IMR-90 (cell line): ENCODE measurements around the gene CES2. TPM values are rescaled to one million over a fixed set of nuclear protein-coding genes. Genes with fewer than 3 reads are reported as not detected.

ENCODE experiments used
- ATAC-seq: fragments of 200-7000 bp; cut with Tn5 transposase; 2 replicates; pipeline ENCODE4 v1.9.1; 2020; ENCODE audit warnings: low read depth, mild to moderate bottlenecking, moderate library complexity
- BruUV-seq: library from RNA; stranded (reverse); fragments of 400-500 nt; replicated peaks from 2 replicates; lab custom pipeline; 2021; lab: Mats Ljungman, UMichigan
- CTCF ChIA-PET: fragments of 300-600 bp; formaldehyde crosslinking; extraction: SDS; loops from one replicate; lab custom pipeline; 2021; ENCODE audit warnings: antibody characterized with exemption; lab: Yijun Ruan, JAX
- POLR2A ChIA-PET: fragments of 300-600 bp; sonication (Branson Sonifier 250); formaldehyde crosslinking; loops from one replicate; lab custom pipeline; 2022; ENCODE audit warnings: antibody characterized with exemption; ENCODE audit not compliant: unreplicated experiment; lab: Charles Lee
- DNase-seq: peaks from one replicate; pipeline ENCODE4 v3.0.0; 2013
- H2AFZ ChIP-seq: replicated peaks from 2 replicates; pipeline ENCODE3; 2013; ENCODE audit warnings: low read length, mild to moderate bottlenecking; ENCODE audit not compliant: poor library complexity
- H2AK5ac ChIP-seq: 2 replicates; pipeline ENCODE4 v1.6.1; 2013; ENCODE audit warnings: low read depth, low read length, inconsistent platforms
- H2AK9ac ChIP-seq: replicated peaks from 2 replicates; pipeline ENCODE3; 2013; ENCODE audit warnings: mild to moderate bottlenecking, low read depth, low read length, moderate library complexity; ENCODE audit not compliant: poor library complexity
- H2BK120ac ChIP-seq: 2 replicates; pipeline ENCODE4 v1.6.1; 2013; ENCODE audit warnings: low read depth, low read length, inconsistent platforms
- H2BK15ac ChIP-seq: 3 replicates; pipeline ENCODE4 v1.6.1; 2013; ENCODE audit warnings: low read depth, low read length, inconsistent platforms
- H2BK20ac ChIP-seq: 2 replicates; pipeline ENCODE4 v1.6.1; 2013; ENCODE audit warnings: low read depth, mild to moderate bottlenecking, inconsistent platforms, low read length, moderate library complexity
- H2BK5ac ChIP-seq: 2 replicates; pipeline ENCODE4 v1.6.1; 2013; ENCODE audit warnings: mild to moderate bottlenecking, low read depth, low read length, inconsistent platforms; ENCODE audit not compliant: poor library complexity, severe bottlenecking
- H3K14ac ChIP-seq: replicated peaks from 2 replicates; pipeline ENCODE4 v1.6.1; 2013; ENCODE audit warnings: low read depth, low read length, inconsistent platforms
- H3K18ac ChIP-seq: 2 replicates; pipeline ENCODE4 v1.6.1; 2013; ENCODE audit warnings: low read depth, low read length, control low read depth
- H3K23ac ChIP-seq: 2 replicates; pipeline ENCODE4 v1.6.1; 2013; ENCODE audit warnings: low read depth, low read length, inconsistent platforms
- H3K27ac ChIP-seq: 2 replicates; pipeline ENCODE4 v1.5.1; 2013; ENCODE audit warnings: mild to moderate bottlenecking, control low read depth, low read length; ENCODE audit not compliant: insufficient read depth
- H3K27me3 ChIP-seq: 2 replicates; pipeline ENCODE4 v1.6.1; 2013; ENCODE audit warnings: low read length; ENCODE audit not compliant: control insufficient read depth, insufficient read depth
- H3K36me3 ChIP-seq: 2 replicates; pipeline ENCODE4 v1.6.1; 2013; ENCODE audit warnings: low read length, mixed read lengths; ENCODE audit not compliant: control insufficient read depth, insufficient read depth
- H3K4ac ChIP-seq: 2 replicates; pipeline ENCODE4 v1.6.1; 2013; ENCODE audit warnings: low read depth, low read length, inconsistent platforms
- H3K4me1 ChIP-seq: 2 replicates; pipeline ENCODE4 v1.6.1; 2013; ENCODE audit warnings: low read length, mixed read lengths; ENCODE audit not compliant: control insufficient read depth, insufficient read depth
- H3K4me2 ChIP-seq: 2 replicates; pipeline ENCODE4 v1.6.1; 2013; ENCODE audit warnings: low read depth, mild to moderate bottlenecking, control low read depth, low read length, moderate library complexity
- H3K4me3 ChIP-seq: 2 replicates; pipeline ENCODE4 v1.5.1; 2013; ENCODE audit warnings: low read depth, mild to moderate bottlenecking, control low read depth, low read length, moderate library complexity; ENCODE audit not compliant: insufficient read depth
- H3K56ac ChIP-seq: 2 replicates; pipeline ENCODE4 v1.6.1; 2013; ENCODE audit warnings: low read length, inconsistent platforms; ENCODE audit not compliant: insufficient read depth; ENCODE audit errors: extremely low read depth
- H3K79me1 ChIP-seq, 2 experiments: 2 replicates each; pipeline ENCODE4 v1.6.1; 2013; ENCODE audit warnings: low read length in 2 of 2, inconsistent platforms in 1 of 2, low read depth in 1 of 2
- H3K9ac ChIP-seq: 2 replicates; pipeline ENCODE4 v1.6.1; 2013; ENCODE audit warnings: low read depth, low read length, control low read depth
- H3K9me1 ChIP-seq: 2 replicates; pipeline ENCODE4 v1.6.1; 2013; ENCODE audit warnings: low read length, inconsistent platforms; ENCODE audit not compliant: insufficient read depth
- H3K9me3 ChIP-seq: 2 replicates; pipeline ENCODE4 v1.6.1; 2013; ENCODE audit warnings: low read length; ENCODE audit not compliant: control insufficient read depth, insufficient read depth
- H4K20me1 ChIP-seq: 2 replicates; pipeline ENCODE4 v1.6.1; 2013; ENCODE audit warnings: low read length, inconsistent platforms; ENCODE audit not compliant: insufficient read depth
- H4K5ac ChIP-seq: 2 replicates; pipeline ENCODE4 v1.6.1; 2013; ENCODE audit warnings: mild to moderate bottlenecking, low read depth, low read length, control low read depth
- H4K8ac ChIP-seq, 2 experiments: 2 replicates each; pipeline ENCODE4 v1.6.1; 2013; ENCODE audit warnings: low read depth in 2 of 2, low read length in 2 of 2, control low read depth in 1 of 2, inconsistent platforms in 1 of 2
- H4K91ac ChIP-seq: 2 replicates; pipeline ENCODE4 v1.6.1; 2013; ENCODE audit warnings: low read depth, low read length, inconsistent platforms; ENCODE audit not compliant: insufficient read depth
- CEBPB ChIP-seq: IDR thresholded peaks from 2 replicates; pipeline ENCODE4 v1.6.1; 2012; ENCODE audit warnings: low read depth, low read length, improper control_type of control experiment
- CHD1 ChIP-seq: IDR thresholded peaks from 2 replicates; pipeline ENCODE4 v1.6.1; 2012; ENCODE audit warnings: low read depth, low read length, improper control_type of control experiment
- MAZ ChIP-seq: IDR thresholded peaks from 2 replicates; pipeline ENCODE4 v1.6.1; 2012; ENCODE audit warnings: low read depth, mild to moderate bottlenecking, low read length, improper control_type of control experiment, moderate library complexity, borderline replicate concordance
- POLR2A ChIP-seq: IDR thresholded peaks from 2 replicates; pipeline ENCODE4 v1.6.1; 2012; ENCODE audit warnings: mild to moderate bottlenecking, low read depth, low read length
- RCOR1 ChIP-seq: IDR thresholded peaks from 2 replicates; pipeline ENCODE4 v1.6.1; 2012; ENCODE audit warnings: mild to moderate bottlenecking, low read length, improper control_type of control experiment; ENCODE audit not compliant: insufficient replicate concordance
- RFX5 ChIP-seq: IDR thresholded peaks from 2 replicates; pipeline ENCODE4 v1.8.0; 2012; ENCODE audit warnings: low read depth, mild to moderate bottlenecking, low read length, moderate library complexity
- SMC3 ChIP-seq: fragments of 150-350 bp; IDR thresholded peaks from 2 replicates; pipeline ENCODE4 v1.6.1; 2016; ENCODE audit warnings: low read depth, mild to moderate bottlenecking, antibody characterized with exemption, low read length, moderate library complexity
- WGBS, 2 experiments: methylation state at CpG; one replicate each; pipeline versions ENCODE4 v1.1.5 to v1.1.7; 2013; ENCODE audit warnings: missing lambda C conversion rate in 2 of 2; ENCODE audit not compliant: insufficient read length in 1 of 2; ENCODE audit errors: extremely low coverage in 2 of 2; 5-methylcytosine and 5-hydroxymethylcytosine counted together
- dilution Hi-C: fragments of 300-500 bp; cut with HindIII; formaldehyde crosslinking; loops from one replicate; pipeline ENCODE4 v1.14.3; 2018; ENCODE audit warnings: low sequenced_read_pairs; ENCODE audit not compliant: unreplicated experiment
- in situ Hi-C: fragments of 300-500 bp; cut with MboI; formaldehyde crosslinking; loops from 3 replicates; pipeline ENCODE4 v1.14.3; 2019; ENCODE audit warnings: low sequenced_read_pairs, inconsistent platforms, mixed read lengths
- intact Hi-C: fragments of 100-400 bp; cut with micrococcal nuclease; formaldehyde crosslinking; loops from 2 replicates; pipeline ENCODE4 v1.10.0; 2022
- polyA plus RNA-seq, 3 experiments: library from polyadenylated mRNA; depleted of rRNA; stranded (reverse); fragments of >200 nt; gene quantifications; 2 replicates each; pipeline ENCODE4 v1.2.3, GENCODE V29; 2012; ENCODE audit warnings: low replicate concordance in 1 of 3
- total RNA-seq: library from RNA; depleted of rRNA; stranded (reverse); fragments of >200 nt; gene quantifications from 2 replicates; pipeline ENCODE4 v1.2.3, GENCODE V29; 2012
- TF ChIP-seq, protein P1 (sequence below): fragments of 150-350 bp; IDR thresholded peaks from 2 replicates; pipeline ENCODE4 v1.6.1; 2016; ENCODE audit warnings: low read depth, mild to moderate bottlenecking, low read length, moderate library complexity, borderline replicate concordance

CES2 gene
- total and polyA plus RNA-seq, 2 of the 4 experiments (the other 2 are of a cell fraction) = 15.1 to 23.2 TPM

DNA sequence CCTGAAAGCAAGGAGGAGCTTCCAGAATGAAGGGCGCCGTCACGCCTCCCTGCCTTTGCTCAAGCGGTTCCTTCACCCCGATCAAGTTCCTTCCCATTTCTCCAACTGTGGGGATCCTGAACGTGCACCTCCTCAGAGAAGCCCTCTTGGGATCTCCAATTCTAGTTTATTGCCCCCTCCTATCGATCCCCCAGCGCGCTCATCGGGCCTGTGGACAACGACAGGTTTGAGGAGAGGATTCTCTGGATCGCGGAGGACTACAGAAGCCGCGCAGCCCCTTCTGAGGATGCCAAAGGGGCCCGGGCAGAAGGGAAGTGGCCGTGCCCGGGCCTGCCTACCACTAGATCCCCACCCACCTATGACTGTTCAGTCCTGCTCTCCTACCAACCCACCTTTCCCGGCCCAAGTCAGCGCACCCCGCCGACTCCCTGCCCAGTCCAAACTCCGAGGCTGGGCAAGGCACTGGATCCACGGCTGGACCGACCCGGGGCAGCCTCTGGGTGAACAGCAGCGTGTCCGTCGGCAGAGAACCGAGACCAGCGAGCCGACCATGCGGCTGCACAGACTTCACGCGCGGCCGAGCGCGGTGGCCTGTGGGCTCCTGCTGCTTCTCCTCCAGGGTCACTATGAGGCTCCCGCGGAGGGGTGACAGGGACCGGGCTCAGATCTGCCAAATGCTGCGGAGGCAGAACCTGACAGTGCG is 13.0 kb downstream of the CES2 start:
- Histone ChIP-seq H2BK5ac (no peak overlapping the region), H3K4me3 (peak overlapping the region; percentile 56), H4K20me1 (no peaks in the 10 kb centered on the region), H3K9me1 (no peaks in the 10 kb centered on the region), H2AK9ac (no peak overlapping the region), H3K27ac (no peak overlapping the region), H3K23ac (no peak overlapping the region; the same call in 1 of the 2 replicates), H3K14ac (peak overlapping the region; percentile 75; the same call in 1 of the 2 replicates), H2AFZ (peak overlapping the region; percentile 90), H3K4me2 (peak overlapping the region; percentile 98), H2BK120ac (no peak overlapping the region), H4K8ac (no peak overlapping the region), H3K56ac (no peak overlapping the region), H3K27me3 (peaks cover 16% of the 10 kb centered on the region; the same call in 1 of the 2 replicates), H2AK5ac (no peak overlapping the region), H2BK15ac (no peak overlapping the region; the same call in 2 of the 3 replicates), H3K79me1 (no peaks in the 10 kb centered on the region), H3K4ac (no peak overlapping the region), H3K36me3 (peaks cover 8% of the 10 kb centered on the region; the same call in 1 of the 2 replicates), H4K5ac (peak overlapping the region; percentile 3; the same call in 1 of the 2 replicates), H3K9me3 (peaks cover 2% of the 10 kb centered on the region; the same call in 1 of the 2 replicates), H3K4me1 (peaks cover 6% of the 10 kb centered on the region), H3K18ac (0 out of 2 replicates have a peak overlapping the region, but pooled peaks have one; percentile 18), H3K9ac (0 out of 2 replicates have a peak overlapping the region, but pooled peaks have one; percentile 20), H2BK20ac (no peak overlapping the region), H4K91ac (no peak overlapping the region)
- 0% methylated on average over 4 of the region's 44 CpGs; no CpG with 5 or more reads in 1 of the 2 experiments for WGBS, 2 experiments
- dilution Hi-C loops (no loop called here), in situ Hi-C loops (no loop called here), intact Hi-C loops (no loop called here)
- ChIA-PET POLR2A (no interaction called here), CTCF (interaction anchor here (0.9 to 1.5 kb wide), 4 partner anchors 13 to 153 kb away, joined by 3 to 4 read pairs (median 3); partner anchors contain the start of gene CES3)
- TF ChIP-seq RFX5 = no peak
- TF ChIP-seq CEBPB = no peak
- TF ChIP-seq CHD1 = no peak
- TF ChIP-seq POLR2A = no peak
- TF ChIP-seq MAZ = no peak
- TF ChIP-seq RCOR1 = no peak
- no peak for TF ChIP-seq SMC3
- TF ChIP-seq, protein P1, sequence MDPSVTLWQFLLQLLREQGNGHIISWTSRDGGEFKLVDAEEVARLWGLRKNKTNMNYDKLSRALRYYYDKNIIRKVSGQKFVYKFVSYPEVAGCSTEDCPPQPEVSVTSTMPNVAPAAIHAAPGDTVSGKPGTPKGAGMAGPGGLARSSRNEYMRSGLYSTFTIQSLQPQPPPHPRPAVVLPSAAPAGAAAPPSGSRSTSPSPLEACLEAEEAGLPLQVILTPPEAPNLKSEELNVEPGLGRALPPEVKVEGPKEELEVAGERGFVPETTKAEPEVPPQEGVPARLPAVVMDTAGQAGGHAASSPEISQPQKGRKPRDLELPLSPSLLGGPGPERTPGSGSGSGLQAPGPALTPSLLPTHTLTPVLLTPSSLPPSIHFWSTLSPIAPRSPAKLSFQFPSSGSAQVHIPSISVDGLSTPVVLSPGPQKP = no peak
- DNase-seq (no peak), ATAC-seq (peak; percentile 40)
- BruUV-seq = no TSS peak
